ENCODE data around the gene CACNA1D. TPM values are rescaled to one million over a fixed set of nuclear protein-coding genes. Genes with fewer than 3 reads are reported as not detected.

CACNA1D gene
- total and polyA plus RNA-seq, 8 donors: 0.31 to 36.5 (median 12.5) TPM

GRCh38 chr3:53486961-53487654 lies 7.3 kb upstream of the CACNA1D start:
- H3K27ac ChIP-seq: no peak overlapping the region
- H3K4me1 ChIP-seq: no peaks in the 10 kb centered on the region
- no peaks in the 10 kb centered on the region for H3K9me3 ChIP-seq
- no peaks in the 10 kb centered on the region for H3K36me3 ChIP-seq
- intact Hi-C loops (cut with DNase I; ENCODE audit: low total_unique reads): no loop called here
- H3K4me3 ChIP-seq: no peak overlapping the region
- 84 to 92% (median 88%) methylated on average over 6 of the region's 6 CpGs for WGBS, 5 donors
- no peak for DNase-seq
- TF ChIP-seq POLR2A (IDR thresholded peaks at IDR 0.05) (no peak), CTCF (IDR thresholded peaks at IDR 0.05) (no peak), POLR2AphosphoS5 (IDR thresholded peaks at IDR 0.05) (no peak), EP300 (IDR thresholded peaks at IDR 0.05) (no peak)
- H3K27me3 ChIP-seq: peaks cover 0 to 8% (median 0%) of the 10 kb centered on the region in 3 donors

- whole genome bisulfite sequencing, 5 donors: 84 to 98% (median 95%) methylated on average over 2 of the region's 2 CpGs
- H3K27ac ChIP-seq: no peak overlapping the region
- TF ChIP-seq EP300 (IDR thresholded peaks at IDR 0.05) (no peak), POLR2A (IDR thresholded peaks at IDR 0.05) (no peak), CTCF (IDR thresholded peaks at IDR 0.05) (no peak), POLR2AphosphoS5 (IDR thresholded peaks at IDR 0.05) (no peak)
- DNase-seq: no peak
- H3K4me3 ChIP-seq: no peak overlapping the region
- no peaks in the 10 kb centered on the region for H3K36me3 ChIP-seq
- H3K27me3 ChIP-seq: peaks cover 0 to 25% (median 7%) of the 10 kb centered on the region in 3 donors
- intact Hi-C loops (cut with DNase I; ENCODE audit: low total_unique reads): no loop called here
- H3K4me1 ChIP-seq: peaks cover 5 to 14% (median 12%) of the 10 kb centered on the region in 4 donors
- H3K9me3 ChIP-seq: no peaks in the 10 kb centered on the region
Observed at GRCh38 chr3:53489386-53489785, 5.0 kb upstream of the CACNA1D start.

- Histone ChIP-seq H3K4me1 (peaks cover 6 to 18% (median 14%) of the 10 kb centered on the region in 4 donors), H3K27me3 (peaks cover 0 to 28% (median 8%) of the 10 kb centered on the region in 3 donors), H3K4me3 (no peak overlapping the region), H3K27ac (no peak overlapping the region), H3K36me3 (no peaks in the 10 kb centered on the region), H3K9me3 (no peaks in the 10 kb centered on the region)
- 47 to 60% (median 56%) methylated on average over 7 of the region's 7 CpGs for WGBS, 5 donors
- TF ChIP-seq POLR2AphosphoS5 (IDR thresholded peaks at IDR 0.05): no peak
- TF ChIP-seq CTCF (IDR thresholded peaks at IDR 0.05): no peak
- TF ChIP-seq POLR2A (IDR thresholded peaks at IDR 0.05): no peak
- TF ChIP-seq EP300 (IDR thresholded peaks at IDR 0.05): no peak
- DNase-seq: no peak
- intact Hi-C loops (cut with DNase I; ENCODE audit: low total_unique reads): no loop called here
Observed at GRCh38 chr3:53489787-53490458, 4.5 kb upstream of the CACNA1D start.

GRCh38 chr3:53490459-53490968 lies 3.9 kb upstream of the CACNA1D start:
- 68 to 88% (median 84%) methylated on average over 4 of the region's 4 CpGs for WGBS, 5 donors
- TF ChIP-seq CTCF (IDR thresholded peaks at IDR 0.05) (no peak), EP300 (IDR thresholded peaks at IDR 0.05) (no peak), POLR2A (IDR thresholded peaks at IDR 0.05) (no peak), POLR2AphosphoS5 (IDR thresholded peaks at IDR 0.05) (no peak)
- Histone ChIP-seq H3K4me3 (no peak overlapping the region), H3K4me1 (peaks cover 12 to 24% (median 20%) of the 10 kb centered on the region in 4 donors), H3K36me3 (no peaks in the 10 kb centered on the region), H3K27me3 (peaks cover 0 to 34% (median 14%) of the 10 kb centered on the region in 3 donors), H3K9me3 (no peaks in the 10 kb centered on the region), H3K27ac (no peak overlapping the region)
- intact Hi-C loops (cut with DNase I; ENCODE audit: low total_unique reads): no loop called here
- no peak for DNase-seq
